Thyroid gland (tissue), 4 donors: ENCODE data around the gene SLC28A2.

Source experiments
- CTCF ChIP-seq, 6 experiments: fragments of 200-600 bp in 3 of 6; fragments of 450-650 bp in 3 of 6; sonication (generic) in 3 of 6; IDR thresholded peaks; one replicate each; pipeline ENCODE4 v1.5.1; 2016 to 2019; ENCODE audit warnings: antibody characterized with exemption in 6 of 6, mild to moderate bottlenecking in 2 of 6, inconsistent platforms in 1 of 6, moderate library complexity in 1 of 6
- POLR2A ChIP-seq, 2 donors: fragments of 450-650 bp; IDR thresholded peaks; one replicate each; pipeline ENCODE4 v1.6.1; 2017; ENCODE audit warnings: antibody characterized with exemption in 2 of 2, mild to moderate bottlenecking in 2 of 2, moderate library complexity in 1 of 2

GRCh38 chr15:45234562-45235235 is 17.3 kb upstream of the SLC28A2 start:
- TF ChIP-seq CTCF (IDR thresholded peaks at IDR 0.05) (no peak), POLR2A (IDR thresholded peaks at IDR 0.05) (no peak)
